ENCODE data around the gene ARMC7. TPM values are rescaled to one million over a fixed set of nuclear protein-coding genes. Genes with fewer than 3 reads are reported as not detected.
A peak's percentile ranks its signal among the peaks of the same experiment; 100 is the strongest.

ARMC7 gene
- total and polyA plus RNA-seq, 2 of the 13 experiments (the other 11 are each of a cell fraction or from before 2014, with no cell fraction given) = 3.9 to 4.2 TPM

- TF ChIP-seq AKNA (CRISPR knock-in tag; IDR thresholded peaks at IDR 0.05; ENCODE audit: borderline replicate concordance) = no peak
- TF ChIP-seq NFE2L1 (CRISPR knock-in tag; IDR thresholded peaks at IDR 0.05; ENCODE audit: borderline replicate concordance) = no peak
- TF ChIP-seq REXO4 (CRISPR knock-in tag; IDR thresholded peaks at IDR 0.05; ENCODE audit: borderline replicate concordance) = 0 out of 2 replicates have a peak, but pooled peaks have one; percentile 4
- no peak for TF ChIP-seq SNAPC5 (CRISPR knock-in tag; IDR thresholded peaks at IDR 0.05; ENCODE audit: borderline replicate concordance)
- TF ChIP-seq CEBPG (CRISPR knock-in tag; IDR thresholded peaks at IDR 0.05) = 0 out of 2 replicates have a peak, but pooled peaks have one; percentile 14
- no peak for TF ChIP-seq CHD4 (IDR thresholded peaks at IDR 0.05; ENCODE audit: borderline replicate concordance, low read length)
- no peak; the same call in 1 of the 2 replicates for TF ChIP-seq ZNF331 (CRISPR knock-in tag; IDR thresholded peaks at IDR 0.05)
- TF ChIP-seq SAP130 (CRISPR knock-in tag; IDR thresholded peaks at IDR 0.05; ENCODE audit: low read depth) = peak; percentile 94
- no peak for TF ChIP-seq ZNF282 (IDR thresholded peaks at IDR 0.05; ENCODE audit: partially characterized antibody)
- peak; percentile 84 for TF ChIP-seq BRF2 (CRISPR knock-in tag; IDR thresholded peaks at IDR 0.05)
- peak; percentile 55; the same call in 1 of the 2 replicates for TF ChIP-seq E2F1 (CRISPR knock-in tag; IDR thresholded peaks at IDR 0.05)
- TF ChIP-seq ETV6 (CRISPR knock-in tag; conservative IDR thresholded peaks at IDR 0.05) = peak; percentile 91
- TF ChIP-seq IKZF5 (CRISPR knock-in tag; IDR thresholded peaks at IDR 0.05) = peak; percentile 90
- TF ChIP-seq ZNF44 (CRISPR knock-in tag; IDR thresholded peaks at IDR 0.05) = no peak
- TF ChIP-seq KMT2B (CRISPR knock-in tag; IDR thresholded peaks at IDR 0.05) = peak; percentile 85
- no peak; the same call in 1 of the 2 replicates for TF ChIP-seq SMYD3 (CRISPR knock-in tag; IDR thresholded peaks at IDR 0.05)
- peak; percentile 98 for TF ChIP-seq ZNF563 (CRISPR knock-in tag; IDR thresholded peaks at IDR 0.05)
- peak; percentile 83; the same call in 1 of the 2 replicates for TF ChIP-seq ZNF275 (CRISPR knock-in tag; IDR thresholded peaks at IDR 0.05; ENCODE audit: borderline replicate concordance)
These were observed 44.7 kb downstream of the ARMC7 start, which contains the start of gene JPT1 (continued) for GRCh38 chr17:75154195-75155106.
